HG02973 (cell line): Measurements from ENCODE around the gene IL4R.
"Not testable (repeated sequence)": the region's sequence is repeated elsewhere in the genome, so short reads cannot be mapped to it uniquely, and the experiment has no call there.

Experiments used
- ATAC-seq: cut with Tn5 transposase; IDR thresholded peaks from one replicate; pipeline ENCODE4 v1.9.1; 2021; ENCODE audit warnings: moderate library complexity; ENCODE audit not compliant: unreplicated experiment

Gene IL4R

GRCh38 chr16:27327586-27327915 lies 13.8 kb downstream of the IL4R start:
- no peak for ATAC-seq

DNA sequence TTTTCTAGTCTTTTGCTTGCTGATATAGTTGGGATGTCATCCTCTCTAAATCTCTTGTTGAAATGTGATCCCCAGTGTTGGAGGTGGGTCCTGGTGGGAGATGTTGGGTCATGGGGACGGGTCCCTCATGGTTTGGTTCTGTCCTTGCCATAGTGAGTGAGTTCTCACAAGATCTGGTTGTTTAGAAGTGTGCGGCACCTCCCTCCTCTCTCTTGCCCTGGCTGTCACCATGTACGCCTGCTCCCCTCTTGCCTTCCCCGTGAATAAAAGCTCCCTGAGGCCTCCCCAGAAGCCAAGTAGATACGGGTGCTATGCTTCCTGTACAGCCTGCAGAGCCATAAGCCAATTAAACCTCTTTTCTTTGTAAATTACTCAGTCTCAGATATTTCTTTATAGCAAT lies 15.2 kb downstream of the IL4R start:
- ATAC-seq = no peak

- ATAC-seq = not testable (repeated sequence)
These were observed 15.8 kb downstream of the IL4R start for GRCh38 chr16:27329376-27330079.

DNA sequence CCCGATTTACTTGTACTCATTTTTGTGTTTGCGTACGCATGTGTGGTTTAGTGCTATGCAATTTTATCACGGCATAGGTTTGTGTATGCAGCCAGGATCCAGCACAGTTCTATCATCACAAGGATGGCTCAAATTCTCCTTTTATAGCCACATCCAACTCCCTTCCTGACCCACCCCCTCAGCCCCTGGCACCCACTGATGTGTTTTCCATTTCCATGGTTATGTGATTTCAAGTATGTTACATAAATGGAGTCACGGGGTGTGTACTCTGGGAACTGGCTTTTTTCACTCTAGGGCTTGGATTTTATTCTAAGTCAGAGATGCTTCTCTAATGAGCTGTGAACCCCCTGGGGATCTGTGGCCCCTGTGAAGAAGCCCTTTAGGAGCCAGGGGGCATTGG lies 16.8 kb downstream of the IL4R start:
- no peak for ATAC-seq

- no peak for ATAC-seq
These were observed 18.3 kb downstream of the IL4R start for GRCh38 chr16:27332105-27332504.

DNA sequence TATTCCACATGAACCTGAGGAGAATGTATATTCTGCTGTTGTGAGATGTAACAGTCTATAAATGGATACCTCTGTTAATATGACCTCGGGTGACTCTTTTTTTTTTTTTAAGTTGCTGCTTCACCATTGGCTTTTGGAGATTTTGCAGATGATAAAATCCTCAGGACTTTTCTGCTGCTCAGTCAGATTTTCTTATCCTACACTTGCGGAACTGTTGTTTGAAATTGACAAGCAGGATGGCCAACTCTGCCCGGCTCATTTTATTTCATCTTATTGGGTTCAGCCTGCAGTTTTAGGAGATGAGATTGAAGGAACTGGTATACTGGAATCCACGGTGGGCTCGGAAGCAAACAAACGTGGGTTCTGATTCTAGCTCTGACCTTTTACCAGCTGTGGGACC lies 19.3 kb downstream of the IL4R start:
- ATAC-seq = no peak

GRCh38 chr16:27333549-27333948 lies 19.8 kb downstream of the IL4R start:
- no peak for ATAC-seq

DNA sequence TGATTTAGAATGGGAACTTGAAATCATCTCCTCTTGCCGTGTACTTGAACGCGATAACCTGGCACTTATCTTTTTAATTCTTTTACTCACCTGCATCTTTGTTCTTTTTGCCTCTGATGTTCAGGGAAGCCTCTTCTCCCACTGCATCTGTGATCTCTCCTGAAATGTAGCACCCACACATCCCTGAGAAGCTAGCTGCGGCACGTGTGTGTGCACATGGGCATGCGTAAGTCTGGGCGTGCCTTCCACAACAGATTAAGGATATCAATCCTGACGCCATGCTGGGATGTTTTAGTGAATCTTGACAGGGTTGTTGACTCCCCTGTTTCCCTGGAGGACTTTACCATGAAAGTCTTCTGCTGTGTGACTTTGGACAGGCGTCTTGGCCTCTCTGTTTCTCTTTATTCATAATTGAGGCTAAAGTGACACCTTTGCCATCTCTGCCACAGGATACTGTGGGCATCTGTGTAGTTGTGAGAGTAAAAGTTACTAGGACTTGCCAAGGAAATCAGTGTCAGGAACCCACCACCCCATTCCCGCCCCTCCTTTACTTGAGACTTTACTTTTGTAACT lies 20.5 kb downstream of the IL4R start:
- no peak for ATAC-seq

DNA sequence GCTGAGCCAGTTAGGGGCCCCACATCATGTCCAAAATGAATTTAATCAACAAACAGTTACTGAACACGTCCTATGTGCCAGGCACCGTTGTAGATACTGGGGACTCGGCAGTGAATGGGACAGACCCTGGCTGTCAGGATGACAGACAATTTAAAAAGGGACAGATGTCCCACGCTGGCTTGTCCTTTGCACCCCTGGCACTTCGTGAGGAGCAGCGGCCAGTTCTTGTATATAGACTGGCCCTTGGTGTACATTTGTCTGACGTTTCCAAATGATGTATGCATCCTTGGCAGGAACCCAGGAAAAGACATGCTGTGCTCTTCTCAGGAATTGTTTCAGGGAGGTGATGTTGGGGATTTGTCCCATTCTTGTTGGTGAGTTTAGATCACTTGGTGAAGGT lies 21.1 kb downstream of the IL4R start:
- ATAC-seq = no peak

DNA sequence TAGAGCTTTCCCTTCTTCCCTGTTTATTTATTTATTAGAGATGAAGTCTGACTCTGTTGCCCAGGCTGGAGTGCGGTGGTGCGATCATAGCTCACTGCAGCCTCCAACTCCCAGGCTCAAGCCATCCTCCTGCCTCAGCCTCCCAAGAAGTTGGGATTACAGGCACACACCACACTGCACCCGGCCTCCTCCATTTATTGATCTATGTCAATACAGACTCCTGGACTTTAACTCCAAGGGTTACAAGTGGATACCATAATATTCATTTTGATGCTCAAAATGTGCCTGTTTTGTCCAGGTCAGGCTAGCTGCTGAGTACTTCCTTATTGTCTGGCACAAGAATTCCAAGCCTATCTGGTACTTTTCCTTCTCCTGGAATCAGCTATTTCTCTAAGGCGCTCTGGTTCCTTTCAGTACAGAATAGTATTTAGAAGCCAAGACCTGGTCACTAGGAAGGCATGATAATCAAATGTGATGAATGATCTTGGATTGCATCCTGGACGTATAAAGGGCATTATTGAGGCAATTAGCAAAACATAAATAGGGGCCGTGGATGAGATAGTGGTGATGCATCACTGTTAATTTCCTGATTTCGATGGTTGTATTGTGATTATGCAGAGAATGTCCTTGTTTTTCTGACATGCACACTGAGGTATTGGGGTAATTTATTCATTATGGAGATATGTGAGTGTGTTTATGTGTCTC lies 21.7 kb downstream of the IL4R start:
- ATAC-seq = no peak

GRCh38 chr16:27337024-27337423 lies 23.2 kb downstream of the IL4R start:
- ATAC-seq = no peak

- no peak for ATAC-seq
These were observed 25.4 kb downstream of the IL4R start for GRCh38 chr16:27339180-27339579.

GRCh38 chr16:27340654-27341053 lies 26.9 kb downstream of the IL4R start:
- ATAC-seq = no peak

DNA sequence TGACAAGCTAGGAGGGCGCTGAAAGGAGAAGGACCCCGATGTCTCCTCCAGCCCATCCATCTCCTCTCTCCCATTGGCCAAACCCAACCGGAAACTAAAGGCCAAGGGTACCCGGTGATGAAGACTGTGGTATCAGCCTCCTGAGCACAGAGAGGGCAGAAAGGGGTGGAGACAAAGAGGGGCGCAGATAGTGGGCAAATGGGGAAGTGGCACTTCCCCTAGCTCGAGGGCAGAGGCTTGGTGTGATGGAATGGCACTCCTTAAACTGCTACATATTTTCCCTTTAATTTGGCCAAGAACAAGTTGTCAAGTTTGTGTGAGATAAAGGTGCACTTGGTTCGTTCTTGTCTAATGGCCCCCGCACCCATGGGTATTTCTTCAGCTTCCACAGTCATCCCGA lies 27.8 kb downstream of the IL4R start:
- no peak for ATAC-seq

GRCh38 chr16:27341971-27342370 lies 28.2 kb downstream of the IL4R start:
- no peak for ATAC-seq

DNA sequence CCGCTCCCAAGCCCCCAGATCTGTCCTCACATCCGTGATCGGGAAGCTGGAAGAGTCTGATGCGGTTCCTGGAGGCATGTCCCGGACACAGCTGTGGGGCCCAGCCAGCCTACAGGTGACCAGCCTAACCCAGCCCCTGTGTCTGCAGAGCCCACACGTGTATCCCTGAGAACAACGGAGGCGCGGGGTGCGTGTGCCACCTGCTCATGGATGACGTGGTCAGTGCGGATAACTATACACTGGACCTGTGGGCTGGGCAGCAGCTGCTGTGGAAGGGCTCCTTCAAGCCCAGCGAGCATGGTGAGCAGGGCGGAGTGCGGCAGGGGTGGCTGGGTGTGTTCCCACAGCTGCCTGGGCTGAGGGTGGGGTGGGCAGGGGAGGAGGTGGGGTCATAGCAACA lies 30.9 kb downstream of the IL4R start:
- ATAC-seq = no peak

GRCh38 chr16:27345201-27345600 lies 31.4 kb downstream of the IL4R start:
- ATAC-seq = no peak

DNA sequence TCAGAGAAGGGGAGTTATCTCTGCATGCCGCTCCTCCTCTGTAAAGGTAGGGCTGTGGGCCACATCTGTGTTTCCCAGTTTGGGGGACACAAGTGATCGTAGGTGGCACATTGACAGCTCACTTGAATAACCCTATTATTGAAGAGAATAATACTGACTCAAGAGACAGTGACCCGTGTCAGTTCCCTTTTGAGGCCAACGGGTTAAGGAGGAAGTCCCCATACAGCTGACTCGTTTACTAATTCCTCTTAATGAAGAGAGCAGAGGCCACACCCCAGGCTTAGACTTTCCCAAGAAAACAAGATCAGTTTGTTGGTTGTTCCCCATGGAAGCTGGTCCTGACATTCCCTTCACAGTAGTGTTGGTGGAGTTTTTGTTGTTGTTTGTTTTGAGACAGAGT lies 33.0 kb downstream of the IL4R start:
- ATAC-seq = no peak

GRCh38 chr16:27347930-27348685 lies 34.3 kb downstream of the IL4R start:
- no peak for ATAC-seq

GRCh38 chr16:27349276-27349675 lies 35.5 kb downstream of the IL4R start:
- no peak for ATAC-seq

- no peak for ATAC-seq
These were observed 36.2 kb downstream of the IL4R start for GRCh38 chr16:27350006-27350405.

DNA sequence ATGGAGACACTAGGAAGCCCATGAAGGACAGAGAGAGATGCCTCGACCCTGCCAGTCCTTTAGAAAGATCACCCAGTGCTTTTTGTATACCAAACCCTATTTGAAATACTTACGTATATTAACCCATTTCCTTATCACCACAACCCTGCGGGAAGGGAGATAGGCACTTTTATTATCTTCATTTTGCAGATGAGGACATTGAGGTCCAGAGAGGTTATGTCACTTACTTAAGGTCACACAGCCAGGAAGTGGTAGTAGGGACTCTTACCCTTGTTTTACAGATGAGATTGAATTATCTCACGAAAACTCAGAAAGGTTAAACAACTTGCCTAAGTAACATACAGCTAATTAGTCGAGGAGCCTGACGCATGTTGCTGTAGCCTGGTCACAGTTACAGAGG lies 38.2 kb downstream of the IL4R start:
- ATAC-seq = no peak
